Activated B cell treated with CpG ODN at 0.5 μM for 24 hours (primary cell): ENCODE results near the gene SWAP70. TPM values are rescaled to one million over a fixed set of nuclear protein-coding genes. Genes with fewer than 3 reads are reported as not detected.

Source experiments
- ATAC-seq: fragments of 200-7000 bp; cut with Tn5 transposase; one replicate; pipeline ENCODE4 v1.10.0; 2021; ENCODE audit warnings: low read depth, mild to moderate bottlenecking, moderate library complexity
- CTCF ChIA-PET: fragments of 350-600 bp; sonication (Branson Sonifier 250); formaldehyde crosslinking; loops from one replicate; lab custom pipeline; 2021; ENCODE audit warnings: antibody characterized with exemption; lab: Charles Lee
- POLR2A ChIA-PET: fragments of 350-600 bp; sonication (Branson Sonifier 250); formaldehyde crosslinking; loops from one replicate; lab custom pipeline; 2021; ENCODE audit warnings: antibody characterized with exemption; lab: Charles Lee
- DNase-seq: peaks from one replicate; pipeline ENCODE4 v3.0.0; 2022
- H3K27ac Mint-ChIP-seq: one replicate; pipeline ENCODE4 v1.8.0; 2020; ENCODE audit warnings: mixed read lengths
- H3K27me3 Mint-ChIP-seq: one replicate; pipeline ENCODE4 v1.8.0; 2021; ENCODE audit warnings: mixed read lengths
- H3K36me3 Mint-ChIP-seq: one replicate; pipeline ENCODE4 v1.8.0; 2021; ENCODE audit warnings: low read depth, mixed read lengths
- H3K4me1 Mint-ChIP-seq: one replicate; pipeline ENCODE4 v1.8.0; 2021; ENCODE audit warnings: mixed read lengths
- H3K4me3 Mint-ChIP-seq: one replicate; pipeline ENCODE4 v1.8.0; 2020; ENCODE audit warnings: mild to moderate bottlenecking, mixed read lengths
- H3K9me3 Mint-ChIP-seq: one replicate; pipeline ENCODE4 v1.8.0; 2020; ENCODE audit warnings: mixed read lengths
- CTCF ChIP-seq: fragments of 200-600 bp; IDR thresholded peaks from one replicate; pipeline ENCODE4 v1.8.0; 2022; ENCODE audit warnings: antibody characterized with exemption, mild to moderate bottlenecking
- intact Hi-C: fragments of 100-400 bp; cut with micrococcal nuclease; formaldehyde crosslinking; loops from one replicate; pipeline ENCODE4 v1.15.1; 2024
- total RNA-seq: library from RNA; stranded (reverse); gene quantifications from 2 replicates; pipeline ENCODE4 v1.2.3, GENCODE V29; 2022

Gene SWAP70
- total RNA-seq, 1 donor from 2014 or later = 288 TPM

- no peaks in the 10 kb centered on the region for H3K27me3 Mint-ChIP-seq
- no peaks in the 10 kb centered on the region for H3K9me3 Mint-ChIP-seq
- peak overlapping the region; percentile 59 for H3K27ac Mint-ChIP-seq
- ChIA-PET CTCF (interaction anchor here (1.0 to 1.4 kb wide), 2 partner anchors 207 to 311 kb away, joined by 4 to 5 read pairs; no protein-coding TSS in a partner anchor), POLR2A (interaction anchor here (1.2 kb wide), 1 partner anchor 23 kb away, joined by 4 read pairs; no protein-coding TSS in a partner anchor)
- peak overlapping the region; percentile 26 for H3K4me3 Mint-ChIP-seq
- H3K36me3 Mint-ChIP-seq = peaks cover 24% of the 10 kb centered on the region
- ATAC-seq (peak; percentile 49), DNase-seq (no peak)
- no peak for TF ChIP-seq CTCF
- intact Hi-C loops = no loop called here
- H3K4me1 Mint-ChIP-seq = peaks cover 45% of the 10 kb centered on the region
These were observed 101.6 kb downstream of the SWAP70 start for GRCh38 chr11:9765320-9766101.

GRCh38 chr11:9769621-9770020, 105.7 kb downstream of the SWAP70 start:
- POLR2A ChIA-PET = interaction anchor here (0.8 kb wide), 1 partner anchor 10 kb away, joined by 3 read pairs; no protein-coding TSS in a partner anchor
- CTCF ChIA-PET = no interaction called here
- Mint-ChIP-seq H3K27me3 (no peaks in the 10 kb centered on the region), H3K36me3 (peaks cover 30% of the 10 kb centered on the region), H3K4me3 (no peak overlapping the region), H3K4me1 (peaks cover 21% of the 10 kb centered on the region), H3K27ac (no peak overlapping the region), H3K9me3 (no peaks in the 10 kb centered on the region)
- TF ChIP-seq CTCF = no peak
- DNase-seq = no peak
- ATAC-seq = no peak
- intact Hi-C loops = no loop called here

GRCh38 chr11:9771071-9771511, 107.2 kb downstream of the SWAP70 start:
- H3K27ac Mint-ChIP-seq = no peak overlapping the region
- no peaks in the 10 kb centered on the region for H3K9me3 Mint-ChIP-seq
- CTCF ChIA-PET = no interaction called here
- no peak for TF ChIP-seq CTCF
- POLR2A ChIA-PET = no interaction called here
- intact Hi-C loops = no loop called here
- ATAC-seq (no peak), DNase-seq (no peak)
- H3K4me1 Mint-ChIP-seq = peaks cover 9% of the 10 kb centered on the region
- H3K27me3 Mint-ChIP-seq = no peaks in the 10 kb centered on the region
- peaks cover 30% of the 10 kb centered on the region for H3K36me3 Mint-ChIP-seq
- no peak overlapping the region for H3K4me3 Mint-ChIP-seq

GRCh38 chr11:9772218-9772617, 108.3 kb downstream of the SWAP70 start:
- ATAC-seq (no peak), DNase-seq (no peak)
- H3K36me3 Mint-ChIP-seq = peaks cover 24% of the 10 kb centered on the region
- ChIA-PET CTCF (no interaction called here), POLR2A (no interaction called here)
- no peak for TF ChIP-seq CTCF
- H3K4me1 Mint-ChIP-seq = peaks cover 4% of the 10 kb centered on the region
- no peak overlapping the region for H3K27ac Mint-ChIP-seq
- intact Hi-C loops = no loop called here
- H3K27me3 Mint-ChIP-seq = no peaks in the 10 kb centered on the region
- H3K9me3 Mint-ChIP-seq = no peaks in the 10 kb centered on the region
- H3K4me3 Mint-ChIP-seq = no peak overlapping the region

GRCh38 chr11:9773524-9773923, 109.6 kb downstream of the SWAP70 start:
- ChIA-PET CTCF (no interaction called here), POLR2A (interaction anchor here (0.6 kb wide), 1 partner anchor 53 kb away, joined by 5 read pairs; no protein-coding TSS in a partner anchor)
- intact Hi-C loops = no loop called here
- H3K36me3 Mint-ChIP-seq = peaks cover 24% of the 10 kb centered on the region
- H3K4me3 Mint-ChIP-seq = no peak overlapping the region
- TF ChIP-seq CTCF = no peak
- no peak overlapping the region for H3K27ac Mint-ChIP-seq
- peaks cover 3% of the 10 kb centered on the region for H3K4me1 Mint-ChIP-seq
- no peak for DNase-seq
- no peaks in the 10 kb centered on the region for H3K27me3 Mint-ChIP-seq
- no peaks in the 10 kb centered on the region for H3K9me3 Mint-ChIP-seq
- ATAC-seq = no peak
